SKM-1 (cell line): ENCODE results near the gene NCK2.

ENCODE experiments used
- DNase-seq: peaks from one replicate; lab custom pipeline; 2025; ENCODE audit not compliant: unreplicated experiment; lab: John Stamatoyannopoulos, UW

The NCK2 gene

GRCh38 chr2:105789745-105790460, 45.2 kb downstream of the NCK2 start:
- peak; percentile 19 for DNase-seq

- DNase-seq: no peak
Measured at GRCh38 chr2:105790461-105791149, 45.9 kb downstream of the NCK2 start.

GRCh38 chr2:105791229-105791628, 46.5 kb downstream of the NCK2 start:
- no peak for DNase-seq

- no peak for DNase-seq
Measured at GRCh38 chr2:105792561-105792960, 47.8 kb downstream of the NCK2 start.

- no peak for DNase-seq
Measured at GRCh38 chr2:105793196-105793975, 48.7 kb downstream of the NCK2 start.

- no peak for DNase-seq
Measured at GRCh38 chr2:105794926-105795574, 50.3 kb downstream of the NCK2 start.

- no peak for DNase-seq
Measured at GRCh38 chr2:105795575-105795934, 50.8 kb downstream of the NCK2 start.

- peak; percentile 75 for DNase-seq
Measured at GRCh38 chr2:105796131-105796638, 51.5 kb downstream of the NCK2 start.

GRCh38 chr2:105796791-105797190, 52.1 kb downstream of the NCK2 start:
- no peak for DNase-seq

GRCh38 chr2:105797298-105797819, 52.6 kb downstream of the NCK2 start:
- DNase-seq: peak; percentile 90

- DNase-seq: peak; percentile 79
Measured at GRCh38 chr2:105798595-105798994, 53.9 kb downstream of the NCK2 start.

GRCh38 chr2:105800036-105800713, 55.5 kb downstream of the NCK2 start:
- peak; percentile 85 for DNase-seq

- no peak for DNase-seq
Measured at GRCh38 chr2:105800953-105801635, 56.4 kb downstream of the NCK2 start.

- DNase-seq: no peak
Measured at GRCh38 chr2:105801961-105802360, 57.2 kb downstream of the NCK2 start.

GRCh38 chr2:105802587-105802986, 57.9 kb downstream of the NCK2 start:
- DNase-seq: no peak

- DNase-seq: no peak
Measured at GRCh38 chr2:105803337-105803736, 58.6 kb downstream of the NCK2 start.

GRCh38 chr2:105803773-105804172, 59.1 kb downstream of the NCK2 start:
- no peak for DNase-seq

- no peak for DNase-seq
Measured at GRCh38 chr2:105804266-105804665, 59.6 kb downstream of the NCK2 start.

- no peak for DNase-seq
Measured at GRCh38 chr2:105806996-105807395, 62.3 kb downstream of the NCK2 start.
